Stimulated activated CD4-positive, alpha-beta T cell treated with anti-CD3 and anti-CD28 coated beads, TNF-alpha, amount 100 ng/mL, for 4 hours (primary cell): ENCODE results near the gene RPL29.

ENCODE experiments used
- DNase-seq, 3 experiments: peaks; one replicate each; pipeline ENCODE4 v3.0.0-alpha.2; 2020; ENCODE audit warnings: low read depth in 3 of 3

Gene RPL29

DNA sequence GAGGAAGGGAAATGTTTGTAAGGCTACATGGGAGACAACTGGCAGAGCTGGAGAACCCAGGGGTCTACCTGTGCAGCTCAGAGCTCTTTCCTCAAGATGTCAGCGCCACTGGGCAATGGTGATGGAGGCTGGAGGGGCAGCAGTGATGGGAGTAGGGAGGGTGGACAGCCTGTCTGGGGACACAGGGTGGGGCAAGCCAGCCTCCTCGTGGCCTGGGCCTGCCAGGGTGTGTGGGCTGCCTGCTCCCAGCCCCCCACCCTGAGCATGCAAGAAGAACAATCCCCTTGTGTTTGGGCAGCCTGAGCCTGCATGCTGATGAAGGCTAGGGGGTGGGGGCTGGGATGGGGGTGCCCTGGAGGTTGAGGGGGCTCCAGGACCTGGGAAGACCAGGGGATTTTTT lies 29.7 kb downstream of the RPL29 start:
- DNase-seq: no peak

DNA sequence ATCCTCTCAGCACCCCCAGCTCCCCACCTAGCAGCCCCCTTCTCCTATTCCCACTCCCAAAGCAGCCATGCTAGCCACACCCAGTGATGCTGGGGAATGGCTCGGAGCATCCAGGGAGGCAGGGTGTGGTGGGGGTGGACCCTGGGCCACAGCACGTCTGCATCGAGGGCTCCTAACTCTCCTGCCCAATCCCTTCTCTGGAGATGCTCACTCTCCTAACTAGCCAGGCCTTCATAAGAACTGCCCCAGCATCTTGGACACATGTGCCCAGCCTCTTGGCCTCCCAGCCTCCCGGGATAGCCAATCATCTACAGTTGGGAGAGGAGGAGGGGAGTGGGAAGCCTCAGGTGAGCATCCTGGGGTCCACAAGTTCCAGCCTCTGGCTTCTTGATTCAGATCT lies 31.2 kb downstream of the RPL29 start:
- no peak for DNase-seq

DNA sequence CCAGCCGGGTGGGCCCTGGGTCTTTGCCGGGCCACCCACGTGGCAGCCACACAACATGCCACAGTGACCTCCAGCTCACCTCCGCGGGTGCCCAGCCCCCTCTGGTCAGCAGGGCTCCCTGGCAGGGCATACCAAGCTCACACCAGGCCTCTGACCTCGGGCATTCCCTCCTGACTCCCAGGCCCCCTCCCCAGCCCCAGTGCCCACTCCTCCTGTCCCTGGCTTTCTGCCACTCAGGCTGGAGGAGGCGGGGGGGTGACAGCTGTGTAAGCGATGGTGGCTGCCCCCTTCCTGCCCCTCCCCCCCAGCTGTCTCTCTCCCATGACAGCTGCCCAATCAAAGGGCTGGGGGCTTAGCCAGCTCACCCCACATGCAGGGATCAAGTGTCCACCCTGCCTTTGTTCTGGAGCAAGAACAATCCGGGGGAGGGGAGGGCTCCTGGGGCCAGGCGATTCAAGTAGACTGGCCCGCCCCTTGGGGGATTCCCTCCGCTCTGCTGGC lies 31.7 kb downstream of the RPL29 start:
- no peak for DNase-seq

DNA sequence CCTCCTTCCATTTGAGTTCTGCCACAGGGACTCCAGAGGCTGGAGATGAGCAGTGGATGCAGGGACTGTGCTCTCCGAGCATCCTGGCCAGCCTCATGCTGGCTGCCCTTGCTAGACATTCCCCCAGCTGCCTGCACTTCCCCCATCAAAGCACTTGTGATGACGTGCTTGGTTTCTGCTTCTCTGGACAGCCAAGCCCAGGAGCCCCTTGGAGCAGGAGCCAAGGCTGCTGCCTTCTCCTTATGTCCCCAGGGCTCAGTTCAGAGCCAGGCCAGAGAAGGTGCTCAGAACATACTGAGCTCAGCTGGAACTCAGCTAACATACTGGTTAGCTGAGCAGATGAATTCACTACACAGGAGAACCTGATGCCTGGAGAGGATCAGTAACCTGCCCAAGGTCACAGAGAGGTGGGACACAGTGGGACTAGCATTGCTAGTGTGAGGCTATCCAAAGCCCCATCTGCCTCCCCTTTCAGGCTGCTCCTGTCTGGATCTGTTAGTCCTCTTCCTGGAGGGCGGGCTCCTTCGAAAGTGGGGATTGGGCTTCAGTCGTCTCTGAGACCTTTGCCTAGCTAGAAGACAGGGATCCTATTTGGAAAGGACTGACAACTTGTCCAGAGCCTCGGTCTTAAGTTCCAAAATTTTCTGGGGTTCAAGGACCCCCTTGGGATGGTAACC lies 32.7 kb downstream of the RPL29 start:
- no peak for DNase-seq

DNA sequence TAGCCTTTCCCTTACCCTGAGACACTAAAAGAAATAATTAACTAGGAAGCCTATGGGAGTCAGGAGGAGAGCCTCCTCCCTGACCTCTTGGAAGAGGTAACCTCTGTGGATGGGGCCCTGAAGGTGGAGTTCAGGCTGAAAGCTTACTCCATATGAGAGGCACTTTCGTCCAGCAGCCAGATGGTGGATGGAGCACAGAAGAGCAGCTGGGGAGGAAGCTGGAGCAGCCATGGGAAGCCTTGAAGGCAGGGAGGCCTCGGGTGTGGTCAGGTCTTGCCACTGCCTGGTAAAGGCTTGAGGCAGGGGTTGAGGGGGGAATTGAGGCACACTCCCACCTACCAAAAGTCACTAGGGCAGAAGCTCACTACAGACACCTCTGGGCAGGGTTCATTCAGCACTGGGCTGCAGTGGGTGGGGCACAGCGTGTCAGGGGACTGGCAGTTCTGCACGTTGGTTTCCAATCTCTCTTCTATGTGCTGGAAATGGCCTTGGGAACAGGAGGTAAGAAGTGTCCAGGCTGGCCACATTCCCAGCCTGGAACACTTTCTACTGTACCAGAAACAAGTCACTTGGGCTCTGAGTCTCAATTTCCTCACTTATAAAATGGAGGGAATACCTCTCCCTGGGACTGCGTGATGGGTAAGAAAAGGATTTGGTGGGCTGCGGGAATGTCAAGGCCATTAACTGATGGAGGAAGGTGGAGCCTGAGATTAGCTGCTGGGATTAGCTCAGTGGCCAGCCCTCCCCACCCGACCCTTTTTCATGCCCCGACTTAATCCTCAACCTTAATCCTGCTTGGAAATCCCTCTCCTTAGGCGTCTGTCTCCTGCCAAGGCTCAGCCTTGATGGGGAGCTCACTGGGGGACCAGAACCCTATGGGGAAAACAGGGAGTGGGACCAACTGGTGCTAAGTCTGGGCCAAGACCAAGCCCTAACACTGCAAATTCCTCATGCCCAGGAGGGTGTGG lies 33.8 kb downstream of the RPL29 start:
- DNase-seq: no peak

DNA sequence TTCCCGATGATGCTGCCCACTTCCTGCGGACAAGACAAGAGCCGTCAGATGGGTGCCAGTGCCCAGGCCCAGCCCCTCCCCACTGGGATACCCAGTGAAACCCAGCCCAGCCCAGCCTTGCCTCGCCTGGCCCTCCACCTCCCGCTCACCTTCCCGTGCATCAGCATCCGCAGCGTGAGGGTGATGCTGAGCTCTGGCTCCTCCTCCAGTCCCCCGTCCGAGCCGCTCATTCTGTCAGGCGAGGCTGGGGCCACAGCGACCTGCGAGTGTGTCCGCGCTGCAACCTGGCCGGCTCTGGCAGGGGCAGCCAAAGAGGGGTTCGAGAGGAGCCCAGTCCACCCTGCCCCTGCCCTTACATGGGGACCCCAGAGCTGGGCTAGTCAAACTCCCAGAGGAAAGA lies 34.7 kb downstream of the RPL29 start:
- DNase-seq: no peak

DNA sequence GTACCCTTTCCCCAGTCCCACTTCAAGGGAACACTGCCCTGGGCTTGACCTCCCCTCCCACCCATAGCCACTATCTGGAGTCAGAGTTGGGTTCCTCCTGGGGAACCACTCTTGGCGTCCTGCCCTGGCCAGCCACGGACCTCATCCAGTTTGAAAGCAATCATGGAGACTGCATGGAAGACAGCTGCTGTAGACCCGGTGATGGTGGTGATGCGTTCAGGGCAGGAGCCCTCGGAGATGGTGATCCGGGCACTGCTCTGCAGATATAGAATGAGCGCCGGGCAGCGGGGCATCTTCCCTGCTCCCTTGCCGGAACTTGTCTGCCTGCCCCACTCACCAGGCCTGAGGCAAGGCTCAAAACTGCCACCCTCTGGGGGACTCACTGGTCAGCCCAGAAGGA lies 35.3 kb downstream of the RPL29 start:
- DNase-seq: no peak

DNA sequence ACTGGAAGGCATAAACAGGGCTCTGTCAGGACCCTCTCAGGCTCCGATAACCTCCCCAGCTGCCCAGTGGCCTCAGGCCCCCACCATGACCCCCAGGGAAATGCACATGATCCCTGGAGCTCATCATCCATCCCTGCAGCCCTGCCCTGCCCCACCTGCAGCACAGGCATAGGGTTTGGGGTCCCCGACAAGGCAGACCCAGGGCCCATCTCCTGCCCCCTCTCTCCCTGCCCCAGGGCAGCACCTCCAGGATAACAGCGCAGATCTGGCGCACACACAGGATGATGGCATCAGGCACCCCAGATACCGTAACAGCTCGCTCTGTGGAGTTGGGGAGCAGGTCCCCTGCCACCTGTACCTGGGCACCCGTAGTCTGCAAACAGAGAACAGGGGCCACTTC lies 36.0 kb downstream of the RPL29 start:
- no peak for DNase-seq

DNA sequence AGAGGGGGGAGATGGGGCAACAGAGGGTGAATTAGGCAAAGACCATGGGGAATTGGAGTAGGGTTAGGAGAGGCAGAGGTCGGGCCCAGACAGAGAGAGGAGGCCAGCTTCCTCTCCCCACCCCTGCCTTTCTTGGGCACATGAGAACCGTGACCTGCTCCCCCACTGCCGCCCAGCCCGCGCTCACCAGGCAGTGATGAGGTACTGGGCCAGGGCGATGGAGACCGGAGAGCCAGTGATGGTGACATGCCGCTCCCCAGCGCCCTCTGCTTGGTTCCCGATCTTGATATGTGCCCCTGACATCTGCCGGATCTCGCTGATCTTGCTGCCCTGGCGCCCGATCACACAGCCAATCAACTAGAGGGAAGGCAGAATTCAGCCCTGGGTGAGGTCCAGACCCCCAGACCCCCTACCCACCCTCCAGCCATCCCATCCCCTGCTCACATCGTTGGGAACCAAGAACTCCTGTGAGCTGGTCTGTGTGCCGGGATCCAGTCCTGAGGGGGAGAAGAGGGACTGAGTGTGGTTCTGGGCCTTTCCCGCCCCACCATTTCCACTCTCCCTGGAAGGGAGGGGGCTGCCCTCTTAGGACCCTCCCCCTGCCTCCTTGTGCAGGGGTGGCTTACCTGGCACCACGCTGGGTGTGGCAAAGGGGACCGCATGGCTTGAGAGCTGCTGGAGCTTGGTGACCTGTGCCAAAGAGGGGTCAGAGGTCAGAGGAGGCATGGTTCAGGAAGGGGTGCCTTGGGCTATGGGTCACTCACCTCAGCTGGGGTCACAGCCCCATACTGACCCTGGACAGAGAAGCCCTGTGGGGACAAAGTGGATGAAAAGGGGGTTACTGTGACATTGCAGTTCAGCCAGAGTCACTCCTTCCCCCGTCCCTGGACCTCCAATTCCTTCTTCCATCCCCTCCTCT lies 36.8 kb downstream of the RPL29 start:
- DNase-seq: no peak

DNA sequence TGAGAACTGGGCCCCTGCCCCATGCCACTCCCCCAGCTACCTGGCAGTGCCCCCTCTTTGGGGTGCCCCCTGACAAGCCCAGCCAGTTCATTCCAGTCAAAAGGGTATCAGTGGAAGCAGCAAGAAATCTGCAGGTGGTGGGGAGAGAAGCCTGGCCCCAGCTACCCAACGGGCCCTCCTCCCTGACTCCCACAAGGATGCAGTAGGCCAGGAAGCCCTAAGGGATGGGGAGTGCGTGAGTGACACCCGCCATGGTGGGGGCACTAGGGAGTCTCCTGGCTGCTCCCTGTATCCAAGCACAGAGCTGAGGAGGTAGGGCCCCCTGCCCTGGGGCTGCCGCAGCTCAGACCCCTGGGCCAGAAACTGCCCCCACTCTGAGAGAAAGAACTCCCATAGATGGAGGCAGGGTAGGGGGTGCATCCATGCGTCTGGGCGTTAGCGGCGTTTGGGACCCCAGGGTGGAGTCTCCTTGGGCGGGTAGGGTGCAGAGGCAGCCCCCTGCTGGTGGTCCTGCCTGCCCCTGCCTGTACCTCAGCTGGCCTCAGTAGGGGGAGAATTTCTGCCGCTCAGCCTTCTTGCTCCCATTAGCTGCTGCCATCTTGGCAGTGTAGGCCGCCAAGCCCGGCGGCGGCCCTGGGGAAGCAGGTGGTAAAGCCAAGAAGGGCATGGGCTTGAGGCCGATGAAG lies 38.0 kb downstream of the RPL29 start:
- no peak for DNase-seq

DNA sequence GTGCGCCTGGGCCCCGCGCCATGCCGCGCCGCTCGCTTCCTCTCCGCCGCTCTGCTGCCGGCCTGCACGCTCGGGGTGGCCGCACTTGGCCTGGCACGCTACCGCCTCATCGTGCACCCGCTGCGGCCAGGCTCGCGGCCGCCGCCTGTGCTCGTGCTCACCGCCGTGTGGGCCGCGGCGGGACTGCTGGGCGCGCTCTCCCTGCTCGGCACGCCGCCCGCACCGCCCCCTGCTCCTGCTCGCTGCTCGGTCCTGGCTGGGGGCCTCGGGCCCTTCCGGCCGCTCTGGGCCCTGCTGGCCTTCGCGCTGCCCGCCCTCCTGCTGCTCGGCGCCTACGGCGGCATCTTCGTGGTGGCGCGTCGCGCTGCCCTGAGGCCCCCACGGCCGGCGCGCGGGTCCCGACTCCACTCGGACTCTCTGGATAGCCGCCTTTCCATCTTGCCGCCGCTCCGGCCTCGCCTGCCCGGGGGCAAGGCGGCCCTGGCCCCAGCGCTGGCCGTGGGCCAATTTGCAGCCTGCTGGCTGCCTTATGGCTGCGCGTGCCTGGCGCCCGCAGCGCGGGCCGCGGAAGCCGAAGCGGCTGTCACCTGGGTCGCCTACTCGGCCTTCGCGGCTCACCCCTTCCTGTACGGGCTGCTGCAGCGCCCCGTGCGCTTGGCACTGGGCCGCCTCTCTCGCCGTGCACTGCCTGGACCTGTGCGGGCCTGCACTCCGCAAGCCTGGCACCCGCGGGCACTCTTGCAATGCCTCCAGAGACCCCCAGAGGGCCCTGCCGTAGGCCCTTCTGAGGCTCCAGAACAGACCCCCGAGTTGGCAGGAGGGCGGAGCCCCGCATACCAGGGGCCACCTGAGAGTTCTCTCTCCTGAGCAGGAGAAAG lies 39.6 kb downstream of the RPL29 start:
- DNase-seq: no peak

DNA sequence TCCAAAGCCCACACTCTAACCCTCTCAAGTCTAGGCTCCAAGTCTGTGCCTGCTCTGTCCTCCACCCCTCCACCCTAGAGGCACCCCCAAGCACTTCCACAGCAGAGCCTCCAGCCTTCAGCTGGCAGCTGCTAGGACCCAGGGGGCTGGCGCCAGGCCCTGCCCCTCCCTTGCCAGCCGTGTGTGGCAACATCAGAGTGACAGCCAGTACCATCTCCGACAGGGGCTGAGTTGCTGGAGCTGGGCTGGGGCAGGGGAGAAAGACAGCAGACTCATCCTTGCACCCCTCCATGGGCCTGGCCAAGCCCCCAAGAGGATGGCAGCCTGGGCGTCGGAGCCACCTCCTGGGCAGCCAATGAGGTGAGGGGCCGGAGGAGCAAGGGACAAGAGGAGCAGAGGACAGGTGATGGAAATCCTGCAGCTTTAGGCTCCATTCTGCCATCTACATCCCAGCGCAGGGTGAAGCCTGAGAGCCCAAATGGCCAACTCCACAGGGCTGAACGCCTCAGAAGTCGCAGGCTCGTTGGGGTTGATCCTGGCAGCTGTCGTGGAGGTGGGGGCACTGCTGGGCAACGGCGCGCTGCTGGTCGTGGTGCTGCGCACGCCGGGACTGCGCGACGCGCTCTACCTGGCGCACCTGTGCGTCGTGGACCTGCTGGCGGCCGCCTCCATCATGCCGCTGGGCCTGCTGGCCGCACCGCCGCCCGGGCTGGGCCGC lies 40.4 kb downstream of the RPL29 start, which contains the start of gene GPR62:
GPR62 (plus strand) TSS at position 207 of the 718 bp plus-strand sequence; CDS start at position 479, 272 bp downstream.
- no peak for DNase-seq

DNA sequence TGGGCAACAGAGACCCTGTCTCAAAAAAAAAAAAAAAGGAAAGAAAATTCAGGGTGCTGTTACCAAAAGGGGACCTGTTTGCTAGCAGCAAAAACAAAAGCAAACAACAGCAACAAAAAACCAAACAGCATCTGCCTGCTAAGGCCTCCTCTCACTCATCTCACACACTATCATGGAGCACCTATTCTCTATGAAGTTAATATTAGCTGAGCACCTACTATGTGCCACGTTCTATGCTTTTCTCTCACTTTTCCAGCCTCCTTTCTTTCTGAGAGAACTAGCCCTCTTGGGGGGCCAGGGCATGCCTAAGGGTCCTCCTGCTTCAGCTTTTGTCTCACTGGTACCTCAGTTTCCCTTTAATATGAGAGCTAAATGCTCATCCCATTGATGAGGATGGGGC lies 41.0 kb downstream of the RPL29 start:
- DNase-seq: no peak

DNA sequence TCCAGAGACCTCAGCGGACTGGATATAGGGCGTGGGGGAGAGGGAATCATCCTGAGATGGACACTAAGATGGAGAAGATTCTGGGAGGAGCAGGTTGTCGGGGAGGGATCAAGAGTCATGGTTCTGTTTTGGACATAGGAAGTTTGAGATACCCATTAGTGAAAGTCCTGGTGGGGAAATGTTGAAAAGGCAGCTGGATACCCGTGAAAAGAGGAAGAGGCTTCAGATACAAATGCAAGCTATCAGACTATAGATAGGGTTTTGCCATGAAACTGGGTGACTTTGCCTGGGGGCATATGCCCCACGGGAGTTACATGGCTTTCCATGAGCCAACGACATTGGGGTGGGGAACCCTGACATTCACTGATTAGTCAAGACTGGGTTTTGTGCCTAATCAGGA lies 41.6 kb downstream of the RPL29 start:
- DNase-seq: no peak

DNA sequence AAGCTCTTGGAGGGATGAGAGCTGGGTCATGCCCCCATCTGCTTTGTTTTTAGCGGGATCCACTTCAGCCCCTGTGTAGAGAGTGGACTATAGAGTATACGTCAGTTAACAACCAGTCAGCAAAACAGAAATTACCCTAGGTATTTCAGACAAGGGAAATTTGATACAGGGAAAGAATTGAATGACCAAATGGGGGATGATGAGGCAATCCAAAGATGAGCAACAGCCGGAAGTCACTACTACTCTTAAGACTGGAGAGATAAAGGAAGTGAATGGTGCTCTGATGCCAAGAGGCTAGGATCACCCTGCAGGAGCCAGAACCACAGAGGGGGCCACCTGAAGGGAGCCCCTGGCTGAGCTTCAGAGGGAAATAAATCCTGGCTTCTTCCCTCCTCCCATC lies 42.2 kb downstream of the RPL29 start:
- no peak for DNase-seq

DNA sequence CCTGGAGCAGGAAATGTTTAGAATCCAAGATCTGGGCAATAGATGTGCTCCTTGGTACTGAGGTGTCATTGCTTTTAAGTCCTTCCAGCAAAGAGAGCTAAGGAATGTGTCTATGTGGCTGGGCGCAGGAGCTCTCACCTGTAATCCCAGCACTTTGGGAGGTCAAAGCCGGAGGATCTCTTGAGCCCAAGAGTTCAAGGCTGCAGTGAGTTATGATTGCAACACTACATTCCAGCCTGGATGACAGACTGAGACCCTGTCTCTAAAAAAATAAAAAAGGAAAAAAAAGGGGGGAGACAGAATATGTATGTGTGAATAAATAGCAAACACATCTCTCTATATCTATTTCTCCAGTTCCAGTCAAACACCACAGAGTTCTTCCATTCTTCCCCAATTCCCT lies 44.8 kb downstream of the RPL29 start:
- no peak for DNase-seq

DNA sequence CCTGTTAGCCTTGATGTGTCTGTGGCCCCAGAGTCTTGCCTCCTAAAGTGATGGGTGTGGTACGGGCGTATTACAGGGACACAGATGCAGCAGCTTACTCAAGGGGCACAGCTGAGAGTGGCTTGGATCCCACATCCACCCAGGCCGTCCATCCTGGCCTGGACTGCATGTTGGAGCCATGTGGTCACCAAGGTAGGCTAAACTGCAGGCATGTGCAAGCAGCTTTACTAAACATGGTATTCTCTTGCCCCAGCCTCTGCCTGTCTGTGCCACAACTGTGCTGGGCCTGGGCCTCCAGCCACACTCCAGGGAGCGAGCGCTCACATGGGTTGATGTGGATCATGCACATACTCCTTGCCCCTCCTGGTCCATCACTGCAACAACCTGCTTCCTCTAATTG lies 46.6 kb downstream of the RPL29 start:
- no peak for DNase-seq

DNA sequence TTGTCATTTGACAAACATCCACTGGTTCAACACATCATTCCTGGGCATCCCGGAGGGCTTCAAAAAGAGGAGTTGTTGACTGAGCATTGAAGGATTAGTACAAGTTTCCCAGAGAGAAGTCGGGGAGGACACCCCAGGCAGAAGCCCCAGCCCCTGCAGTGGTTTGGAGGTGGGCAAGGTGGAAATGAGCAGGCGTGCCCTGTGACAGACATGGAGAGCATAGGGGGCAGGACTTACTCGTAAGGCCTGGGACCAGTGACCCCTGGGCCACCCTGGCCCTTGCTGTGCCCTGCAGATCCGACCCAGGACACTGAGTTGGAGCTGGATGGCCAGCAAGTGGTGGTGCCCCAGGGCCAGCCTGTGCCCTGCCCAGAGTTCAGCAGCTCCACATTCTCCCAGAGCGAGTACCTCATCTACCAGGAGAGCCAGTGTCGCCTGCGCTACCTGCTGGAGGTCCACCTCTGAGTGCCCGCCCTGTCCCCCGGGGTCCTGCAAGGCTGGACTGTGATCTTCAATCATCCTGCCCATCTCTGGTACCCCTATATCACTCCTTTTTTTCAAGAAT lies 47.6 kb downstream of the RPL29 start:
- no peak for DNase-seq

DNA sequence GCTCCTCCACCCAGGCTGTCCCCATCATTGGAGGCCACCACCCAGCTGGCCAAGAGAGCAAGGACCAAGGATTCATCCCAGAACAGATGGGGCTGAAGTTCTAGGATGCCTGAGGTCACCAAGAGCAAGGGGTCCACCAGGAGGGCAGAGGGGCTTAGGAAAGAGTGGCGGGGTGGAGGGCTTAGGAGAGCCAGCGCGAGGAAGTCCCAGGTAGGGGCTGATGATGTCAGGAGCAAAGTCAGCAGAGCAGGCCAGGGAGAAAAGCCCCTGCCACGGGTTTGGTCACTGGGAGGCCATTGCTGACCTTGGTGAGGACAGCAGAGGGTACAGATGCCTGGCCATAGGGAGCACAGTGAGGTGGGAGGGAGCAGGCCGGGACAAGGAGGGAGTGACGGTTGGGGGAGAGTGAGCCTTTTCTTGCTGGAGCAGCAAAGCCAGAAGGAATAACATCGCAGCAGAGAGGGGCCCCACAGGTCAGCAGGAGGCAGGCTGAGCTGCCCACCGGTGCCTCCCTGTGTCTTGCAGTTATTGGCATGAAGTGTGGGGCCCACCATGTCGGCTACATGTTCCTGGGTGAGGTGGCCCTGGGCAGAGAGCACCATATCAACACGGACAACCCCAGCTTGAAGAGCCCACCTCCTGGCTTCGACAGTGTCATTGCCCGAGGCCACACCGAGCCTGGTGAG lies 48.3 kb downstream of the RPL29 start:
- DNase-seq: no peak
